ENCODE results near the gene RAP1GAP2. TPM values are rescaled to one million over a fixed set of nuclear protein-coding genes. Genes with fewer than 3 reads are reported as not detected.

RAP1GAP2 gene
- total RNA-seq, 4 donors from 2014 or later: 7.4 to 13.1 (median 10.7) TPM

DNA sequence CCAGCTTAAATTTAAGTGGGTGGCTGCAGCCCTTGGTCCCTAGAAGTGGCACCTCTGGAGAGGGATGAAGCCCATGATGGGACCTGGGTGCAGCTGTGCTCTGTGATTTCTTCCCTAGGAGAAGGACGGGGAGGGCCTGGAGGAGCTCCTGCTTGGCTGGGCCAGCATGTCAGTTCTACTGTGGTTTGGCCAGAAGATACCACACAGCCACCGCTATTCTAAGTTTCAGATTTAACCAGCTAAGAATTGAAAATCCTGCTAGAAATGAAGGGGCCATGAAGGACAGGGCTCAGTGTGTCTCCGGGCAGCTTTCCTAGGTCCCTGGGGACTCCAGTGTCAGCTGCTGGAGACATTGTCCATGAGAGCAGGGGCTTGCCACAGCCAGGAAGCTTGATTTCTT, 9.7 kb downstream of the RAP1GAP2 start:
- Histone ChIP-seq H3K4me3 (no peak overlapping the region), H3K36me3 (no peaks in the 10 kb centered on the region), H3K27ac (replicated peaks in 1 of 4) (no peak overlapping the region), H3K9me3 (peaks cover 0 to 3% (median 0%) of the 10 kb centered on the region in 4 donors), H3K4me1 (no peaks in the 10 kb centered on the region), H3K27me3 (peaks cover 0 to 7% (median 0%) of the 10 kb centered on the region in 4 donors)
- no peak for DNase-seq (ENCODE audit: extremely low spot score)
- whole genome bisulfite sequencing: 70% methylated on average over 3 of the region's 3 CpGs
- TF ChIP-seq POLR2AphosphoS5 (IDR thresholded peaks at IDR 0.05) (no peak), CTCF (IDR thresholded peaks at IDR 0.05) (no peak), EP300 (IDR thresholded peaks at IDR 0.05) (no peak), POLR2A (IDR thresholded peaks at IDR 0.05; ENCODE audit: low read depth) (no peak)
- intact Hi-C loops (cut with DNase I): no loop called here

- no peak overlapping the region for H3K4me3 ChIP-seq
- H3K9me3 ChIP-seq: peaks cover 0 to 3% (median 0%) of the 10 kb centered on the region in 4 donors
- H3K27me3 ChIP-seq: peaks cover 0 to 7% (median 0%) of the 10 kb centered on the region in 4 donors
- H3K36me3 ChIP-seq: no peaks in the 10 kb centered on the region
- H3K4me1 ChIP-seq: peaks cover 0 to 6% (median 0%) of the 10 kb centered on the region in 4 donors
- TF ChIP-seq POLR2AphosphoS5 (IDR thresholded peaks at IDR 0.05) (no peak), CTCF (IDR thresholded peaks at IDR 0.05) (no peak), POLR2A (IDR thresholded peaks at IDR 0.05; ENCODE audit: low read depth) (no peak)
- intact Hi-C loops (cut with DNase I): no loop called here
- WGBS: 90% methylated on average over 18 of the region's 30 CpGs
- no peak overlapping the region for H3K27ac ChIP-seq (replicated peaks in 1 of 4)
- no peak for DNase-seq (ENCODE audit: extremely low spot score)
Observed at GRCh38 chr17:2808367-2809335, 12.4 kb downstream of the RAP1GAP2 start.

GRCh38 chr17:2809337-2809736, 13.1 kb downstream of the RAP1GAP2 start:
- Histone ChIP-seq H3K27ac (replicated peaks in 1 of 4) (no peak overlapping the region), H3K9me3 (no peaks in the 10 kb centered on the region), H3K4me3 (no peak overlapping the region), H3K4me1 (peaks cover 0 to 6% (median 0%) of the 10 kb centered on the region in 4 donors), H3K27me3 (peaks cover 0 to 11% (median 0%) of the 10 kb centered on the region in 4 donors), H3K36me3 (no peaks in the 10 kb centered on the region)
- 96% methylated on average over 5 of the region's 14 CpGs for WGBS
- intact Hi-C loops (cut with DNase I): no loop called here
- TF ChIP-seq EP300 (IDR thresholded peaks at IDR 0.05) (no peak), POLR2A (IDR thresholded peaks at IDR 0.05; ENCODE audit: low read depth) (no peak), CTCF (IDR thresholded peaks at IDR 0.05) (no peak), POLR2AphosphoS5 (IDR thresholded peaks at IDR 0.05) (no peak)
- no peak for DNase-seq (ENCODE audit: extremely low spot score)

GRCh38 chr17:2814049-2814448, 17.8 kb downstream of the RAP1GAP2 start:
- Histone ChIP-seq H3K4me3 (peak overlapping the region in 3 of 4 donors; percentile 1 to 17 (median 14)), H3K4me1 (peaks cover 0 to 6% (median 0%) of the 10 kb centered on the region in 4 donors), H3K27ac (replicated peaks in 1 of 4) (no peak overlapping the region), H3K36me3 (no peaks in the 10 kb centered on the region), H3K27me3 (peaks cover 0 to 15% (median 0%) of the 10 kb centered on the region in 4 donors), H3K9me3 (no peaks in the 10 kb centered on the region)
- WGBS: 68% methylated on average over 5 of the region's 5 CpGs
- intact Hi-C loops (cut with DNase I): no loop called here
- TF ChIP-seq CTCF (IDR thresholded peaks at IDR 0.05) (no peak), POLR2A (IDR thresholded peaks at IDR 0.05; ENCODE audit: low read depth) (no peak), EP300 (IDR thresholded peaks at IDR 0.05) (no peak), POLR2AphosphoS5 (IDR thresholded peaks at IDR 0.05) (no peak)
- no peak for DNase-seq (ENCODE audit: extremely low spot score)

Measured in esophagus muscularis mucosa (tissue), 4 donors.